T47D (cell line): ENCODE measurements around the gene ANTXRL.
"Not testable (repeated sequence)": the region's sequence is repeated elsewhere in the genome, so short reads cannot be mapped to it uniquely, and the experiment has no call there.

Experiments
- DNase-seq, 2 experiments: peaks; one replicate each; pipeline versions ENCODE4 v3.0.0 to v3.0.0-alpha.2; 2011 to 2012; ENCODE audit warnings: low read depth in 1 of 2, low spot score in 1 of 2
- JUND ChIP-seq: IDR thresholded peaks from 2 replicates; pipeline ENCODE4 v1.6.1; 2012; ENCODE audit warnings: low read depth
- in situ Hi-C: cut with HindIII; loops from 2 replicates; pipeline ENCODE4 v1.10.0; 2016; ENCODE audit warnings: low sequenced_read_pairs, low pct_unique_long_range_greater_than_20kb

ANTXRL gene

DNA sequence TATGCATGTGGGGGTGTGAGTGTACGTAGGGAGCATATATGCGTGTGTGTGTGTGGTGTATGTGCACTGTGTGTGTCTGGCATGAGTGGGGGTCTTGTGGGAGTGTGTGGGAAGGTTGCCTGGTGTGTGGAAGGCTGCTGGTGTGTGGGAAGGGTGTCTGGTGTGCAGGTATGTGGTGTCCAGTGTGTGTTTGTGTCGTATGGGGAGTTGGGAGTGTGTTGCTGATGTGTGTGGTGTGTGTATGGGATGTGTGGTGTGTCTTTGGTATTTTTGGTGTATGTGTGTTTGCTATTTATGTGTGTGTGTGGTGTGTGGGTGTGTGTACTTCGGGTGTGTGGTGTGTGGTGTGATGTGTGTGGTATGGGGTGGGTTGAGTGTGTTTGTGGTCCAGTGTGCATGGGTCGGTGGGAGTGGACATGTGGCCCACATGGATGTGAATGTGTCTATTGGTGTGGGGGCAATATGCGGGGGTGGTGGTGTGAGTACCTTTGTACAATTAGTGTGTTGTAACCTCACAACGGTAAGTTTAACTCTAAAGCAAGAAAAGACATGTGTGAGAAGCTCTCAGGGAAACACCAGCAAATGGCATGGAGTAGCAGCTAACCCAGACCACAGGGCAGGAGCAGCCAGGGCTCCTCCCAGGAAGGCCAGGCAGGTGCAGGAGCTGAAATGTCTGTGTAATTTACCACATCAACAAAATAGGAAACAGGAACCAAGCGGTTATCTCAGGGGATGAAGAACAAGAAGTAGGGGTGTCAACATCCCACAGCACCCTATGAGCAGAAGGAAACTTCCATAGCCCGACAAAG is 11.9 kb downstream of the ANTXRL start:
- in situ Hi-C loops = no loop called here
- no peak for DNase-seq
- TF ChIP-seq JUND = no peak

DNA sequence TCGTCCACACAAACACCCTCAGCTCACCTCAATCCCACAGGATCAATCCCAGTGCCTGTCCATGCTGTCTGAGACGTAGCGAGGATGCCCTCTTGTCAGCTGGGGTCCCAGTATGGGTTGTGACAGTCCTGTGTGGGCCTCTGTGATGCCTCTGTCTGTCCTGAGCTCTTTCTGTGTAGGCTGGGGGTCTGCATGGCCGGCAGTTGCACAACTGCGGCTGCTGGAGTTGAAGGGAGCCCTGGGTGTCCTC is 12.4 kb downstream of the ANTXRL start:
- no peak for TF ChIP-seq JUND
- in situ Hi-C loops = no loop called here
- DNase-seq = no peak

- no peak for DNase-seq
- in situ Hi-C loops = no loop called here
- no peak for TF ChIP-seq JUND
These were observed 13.0 kb downstream of the ANTXRL start for GRCh38 chr10:46299536-46300369.

GRCh38 chr10:46300370-46300711 is 13.5 kb downstream of the ANTXRL start:
- in situ Hi-C loops, DNase-seq: not testable (repeated sequence)

DNA sequence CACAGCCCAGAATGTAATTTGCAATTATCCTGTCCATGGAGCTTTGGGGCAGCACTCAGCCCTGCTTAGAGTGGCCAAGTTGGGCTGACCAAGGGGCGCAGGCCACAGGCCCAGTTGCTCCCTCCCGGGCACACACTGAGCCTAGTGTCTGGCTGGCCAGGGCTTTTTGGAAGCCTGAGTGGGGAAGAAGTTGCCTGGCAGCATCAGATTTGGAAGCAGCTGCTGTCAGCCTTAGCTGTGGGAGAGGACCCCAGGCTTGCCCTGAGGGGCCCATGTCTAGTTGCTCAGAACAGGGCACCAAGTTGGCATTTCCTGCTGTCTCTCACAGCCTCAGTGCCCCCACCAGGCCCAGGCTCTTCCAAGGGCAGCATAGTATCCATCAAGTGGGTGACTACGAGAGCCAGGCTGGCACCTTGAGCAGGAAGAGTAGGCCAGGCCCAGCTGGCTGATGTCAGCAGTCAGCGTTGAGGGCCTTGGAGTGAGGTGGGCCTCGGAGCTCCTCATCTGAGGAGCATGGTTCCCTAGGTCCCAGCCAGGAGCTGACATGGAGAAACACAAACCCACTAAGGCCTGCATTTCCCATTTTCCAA is 14.4 kb downstream of the ANTXRL start:
- DNase-seq = no peak
- TF ChIP-seq JUND = no peak
- in situ Hi-C loops = no loop called here

GRCh38 chr10:46301721-46302479 is 15.1 kb downstream of the ANTXRL start:
- no peak for TF ChIP-seq JUND
- in situ Hi-C loops = no loop called here
- DNase-seq = no peak

GRCh38 chr10:46302765-46303352 is 16.1 kb downstream of the ANTXRL start:
- in situ Hi-C loops = not testable (repeated sequence)
- DNase-seq = peak in 1 of 2 experiments; percentile 29

DNA sequence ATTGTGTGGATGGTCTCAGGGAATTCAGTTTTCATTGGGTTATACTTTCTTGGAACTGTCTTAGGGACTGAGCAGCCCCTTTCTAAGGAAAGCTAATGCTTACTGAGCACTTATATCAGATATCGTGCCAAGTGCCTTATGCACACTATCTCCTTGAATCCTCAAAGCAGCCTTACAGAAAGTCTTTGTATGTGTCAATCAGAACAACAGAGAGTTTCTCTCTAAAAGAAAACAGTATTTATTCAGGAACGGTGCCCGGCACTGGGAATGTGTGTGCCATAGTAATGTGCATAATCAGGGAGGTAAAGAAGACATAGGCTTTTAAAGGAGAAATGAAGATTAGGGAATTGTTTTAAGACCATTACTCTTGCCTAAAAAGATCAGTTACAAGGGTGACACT is 17.3 kb downstream of the ANTXRL start:
- no peak for TF ChIP-seq JUND
- no peak for DNase-seq
- in situ Hi-C loops = no loop called here

DNA sequence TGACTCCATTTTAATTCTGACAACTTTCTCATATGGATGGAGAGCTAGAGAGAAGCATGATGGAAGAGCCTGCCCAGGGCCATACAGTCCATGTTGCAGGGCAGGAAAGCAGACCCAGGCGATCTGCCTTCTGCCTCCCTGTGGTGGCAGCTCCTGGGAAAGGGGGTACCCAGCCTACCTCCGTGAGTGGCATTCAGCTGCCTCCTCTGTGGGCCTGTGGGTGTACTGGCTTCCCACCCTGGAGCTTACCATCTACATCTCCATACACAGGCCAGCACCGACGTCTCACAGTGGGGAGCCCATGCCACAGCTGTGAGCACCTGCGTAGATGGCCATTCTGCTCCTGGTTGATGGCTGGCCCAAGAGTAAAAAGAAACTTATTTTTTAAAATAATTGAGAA is 17.9 kb downstream of the ANTXRL start:
- in situ Hi-C loops = not testable (repeated sequence)

DNA sequence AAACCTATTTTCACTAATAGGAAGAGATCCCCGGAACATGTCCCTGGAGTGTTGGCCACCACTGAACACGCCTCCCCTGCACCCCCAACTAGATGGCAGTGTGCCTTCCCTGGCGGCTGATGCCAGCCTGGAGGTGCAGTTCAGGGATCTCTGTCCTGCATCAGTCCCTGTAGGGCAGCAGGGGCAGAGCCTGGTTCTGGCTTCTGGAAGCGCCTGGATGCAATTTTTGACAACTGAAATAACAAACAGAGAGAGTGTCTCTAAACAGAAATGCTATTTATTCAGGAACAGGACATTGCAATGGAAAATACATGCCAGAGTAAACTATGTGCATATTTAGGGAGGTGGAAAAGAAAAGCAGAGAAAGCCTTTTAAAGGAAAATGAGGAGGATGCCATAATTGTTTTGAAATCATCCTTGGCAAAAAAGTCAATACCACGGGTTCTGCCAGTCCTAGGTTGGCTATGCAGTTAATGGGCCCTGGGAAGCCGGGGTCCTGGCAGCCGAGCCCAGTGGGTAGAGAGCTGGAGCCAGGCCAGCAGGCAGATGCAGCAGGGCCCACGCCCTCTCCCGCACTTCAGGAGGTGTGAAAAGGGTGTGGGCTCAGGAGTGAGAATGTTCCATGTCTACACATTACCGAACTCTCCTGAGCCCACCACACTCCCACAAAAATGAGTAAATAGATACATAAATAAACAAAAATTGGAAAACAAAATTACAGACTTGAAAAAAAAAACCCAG is 18.5 kb downstream of the ANTXRL start:
- in situ Hi-C loops = no loop called here
- peak in 1 of 2 experiments; percentile 24 for DNase-seq
- no peak for TF ChIP-seq JUND

More for the DNA sequence above, 17.9 kb downstream of the ANTXRL start:
- DNase-seq = not testable (repeated sequence)

GRCh38 chr10:46305986-46306385 is 19.2 kb downstream of the ANTXRL start:
- no peak for TF ChIP-seq JUND
- peak in 1 of 2 experiments; percentile 18 for DNase-seq
- in situ Hi-C loops = no loop called here
